GM12891 (cell line): ENCODE measurements around the gene SBK2.

ENCODE experiments used
- PAX5 ChIP-seq: IDR thresholded peaks from 2 replicates; pipeline ENCODE4 v1.6.1; 2011; ENCODE audit warnings: low read length, moderate library complexity, mild to moderate bottlenecking; ENCODE audit not compliant: insufficient read depth, severe bottlenecking
- POLR2A ChIP-seq: IDR thresholded peaks from 2 replicates; pipeline ENCODE4 v1.6.1; 2011; ENCODE audit warnings: low read depth, low read length, control low read depth
- POLR2AphosphoS5 ChIP-seq: IDR thresholded peaks from 2 replicates; pipeline ENCODE4 v1.6.1; 2011; ENCODE audit warnings: low read depth, low read length, control low read depth
- SPI1 ChIP-seq: IDR thresholded peaks from 2 replicates; pipeline ENCODE4 v1.6.1; 2011; ENCODE audit warnings: low read depth, low read length, control low read depth

DNA sequence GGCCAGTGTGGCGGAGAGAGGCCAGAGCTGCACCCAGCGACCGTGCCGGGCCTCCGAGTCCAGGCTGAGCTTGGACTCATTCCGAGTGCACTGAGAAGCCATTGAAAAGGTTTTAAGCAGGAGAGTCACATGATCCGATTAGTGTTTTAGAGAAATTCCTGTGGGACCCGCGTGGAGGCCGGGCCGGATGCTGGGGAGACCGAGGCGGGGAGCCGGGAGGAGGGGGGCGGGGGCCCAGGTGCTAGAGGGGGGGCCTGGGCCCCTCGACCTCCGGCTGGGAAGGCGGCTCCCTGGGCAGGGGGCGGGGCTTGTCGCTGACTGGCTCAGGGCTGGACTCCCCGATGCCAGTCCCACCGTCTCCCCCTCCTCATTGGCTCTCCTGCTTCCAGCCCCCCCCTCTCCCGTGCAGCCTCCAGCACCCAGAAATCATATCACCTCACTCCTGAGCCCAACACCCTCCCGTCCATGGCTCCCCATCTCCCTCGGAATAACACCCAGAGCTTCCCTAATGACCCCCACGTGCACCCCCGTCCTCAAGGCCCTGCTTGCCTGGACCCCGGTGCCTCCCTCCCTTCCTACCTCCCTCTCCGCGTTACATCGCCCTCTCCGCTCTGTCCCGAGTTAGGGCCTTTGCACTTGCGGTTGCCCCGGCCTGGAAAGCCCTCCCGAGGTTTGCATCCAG lies 48.9 kb upstream of the SBK2 start:
- TF ChIP-seq PAX5 (no peak), POLR2A (no peak), SPI1 (no peak), POLR2AphosphoS5 (no peak)
